Liver (tissue), 9 donors: ENCODE measurements around the gene SMC2. TPM values are rescaled to one million over a fixed set of nuclear protein-coding genes. Genes with fewer than 3 reads are reported as not detected.

ENCODE experiments used
- DNase-seq: peaks from one replicate; pipeline ENCODE4 v3.0.0-alpha.2; 2017; ENCODE audit warnings: low spot score
- H3K27ac ChIP-seq, 2 donors: one replicate each; pipeline ENCODE4 v1.7.0; 2013; ENCODE audit warnings: inconsistent platforms in 2 of 2, low read length in 2 of 2, control low read depth in 1 of 2, low read depth in 1 of 2, mild to moderate bottlenecking in 1 of 2
- H3K27me3 ChIP-seq, 4 donors: one replicate each; pipeline versions ENCODE4 v1.6.1 to v1.7.0; 2013; ENCODE audit warnings: low read length in 3 of 4, inconsistent platforms in 1 of 4, mild to moderate bottlenecking in 1 of 4, moderate library complexity in 1 of 4; ENCODE audit not compliant: control insufficient read depth in 4 of 4, insufficient read depth in 4 of 4
- H3K36me3 ChIP-seq, 4 donors: one replicate each; pipeline versions ENCODE4 v1.6.1 to v1.7.0; 2013; ENCODE audit warnings: low read length in 3 of 4, mild to moderate bottlenecking in 3 of 4, low read depth in 1 of 4, moderate library complexity in 1 of 4; ENCODE audit not compliant: control insufficient read depth in 4 of 4, insufficient read depth in 3 of 4
- H3K4me1 ChIP-seq, 4 donors: one replicate each; pipeline versions ENCODE4 v1.6.1 to v1.7.0; 2013; ENCODE audit warnings: low read length in 3 of 4, mild to moderate bottlenecking in 3 of 4, moderate library complexity in 1 of 4; ENCODE audit not compliant: control insufficient read depth in 4 of 4, insufficient read depth in 4 of 4
- H3K4me3 ChIP-seq, 3 donors: one replicate each; pipeline versions ENCODE4 v1.6.1 to v1.7.0; 2013; ENCODE audit warnings: low read length in 3 of 3, control low read depth in 1 of 3, low read depth in 1 of 3, mild to moderate bottlenecking in 1 of 3
- H3K9ac ChIP-seq, 2 donors: one replicate each; pipeline ENCODE4 v1.7.0; 2013; ENCODE audit warnings: low read length in 2 of 2, mild to moderate bottlenecking in 2 of 2, moderate library complexity in 2 of 2, control low read depth in 1 of 2, low read depth in 1 of 2
- H3K9me3 ChIP-seq, 4 donors: one replicate each; pipeline versions ENCODE4 v1.6.1 to v1.7.0; 2013; ENCODE audit warnings: low read length in 3 of 4; ENCODE audit not compliant: control insufficient read depth in 4 of 4
- ATF3 ChIP-seq: IDR thresholded peaks from 2 replicates; pipeline ENCODE4 v1.6.1; 2016; ENCODE audit warnings: antibody characterized with exemption
- CTCF ChIP-seq: fragments of 150-350 bp; IDR thresholded peaks from 2 replicates; pipeline ENCODE4 v1.5.1; 2017; ENCODE audit warnings: improper control_type of control experiment, low read depth, low read length; ENCODE audit not compliant: missing input control
- EGR1 ChIP-seq, 2 donors: IDR thresholded peaks; 2 replicates each; pipeline ENCODE4 v1.6.1; 2016 to 2018; ENCODE audit warnings: antibody characterized with exemption in 2 of 2, low read depth in 2 of 2
- FOXA1 ChIP-seq: IDR thresholded peaks from 2 replicates; pipeline ENCODE4 v1.6.1; 2016; ENCODE audit warnings: antibody characterized with exemption
- FOXA2 ChIP-seq: IDR thresholded peaks from 2 replicates; pipeline ENCODE4 v1.6.1; 2016; ENCODE audit warnings: antibody characterized with exemption
- GABPA ChIP-seq, 2 donors: IDR thresholded peaks in 1 of 2; conservative IDR thresholded peaks in 1 of 2; 2 replicates each; pipeline ENCODE4 v1.6.1; 2016; ENCODE audit warnings: antibody characterized with exemption in 2 of 2, mild to moderate bottlenecking in 1 of 2, moderate library complexity in 1 of 2
- HNF4A ChIP-seq, 2 donors: conservative IDR thresholded peaks; 2 replicates each; pipeline ENCODE4 v1.6.1; 2016; ENCODE audit warnings: antibody characterized with exemption in 2 of 2, mild to moderate bottlenecking in 2 of 2
- HNF4G ChIP-seq: IDR thresholded peaks from 2 replicates; pipeline ENCODE4 v1.6.1; 2016; ENCODE audit warnings: antibody characterized with exemption
- JUND ChIP-seq, 2 donors: IDR thresholded peaks; 2 replicates each; pipeline ENCODE4 v1.6.1; 2016; ENCODE audit warnings: antibody characterized with exemption in 2 of 2
- MAX ChIP-seq: IDR thresholded peaks from 2 replicates; pipeline ENCODE4 v1.6.1; 2016; ENCODE audit warnings: antibody characterized with exemption
- NR2F2 ChIP-seq: IDR thresholded peaks from 2 replicates; pipeline ENCODE4 v1.6.1; 2016; ENCODE audit warnings: antibody characterized with exemption
- RAD21 ChIP-seq, 2 donors: IDR thresholded peaks; 2 replicates each; pipeline ENCODE4 v1.6.1; 2016; ENCODE audit warnings: antibody characterized with exemption in 2 of 2, mild to moderate bottlenecking in 2 of 2
- REST ChIP-seq: IDR thresholded peaks from 2 replicates; pipeline ENCODE4 v1.6.1; 2016; ENCODE audit warnings: antibody characterized with exemption, mild to moderate bottlenecking
- RXRA ChIP-seq, 2 donors: IDR thresholded peaks; 2 replicates each; pipeline ENCODE4 v1.6.1; 2017 to 2018; ENCODE audit warnings: antibody characterized with exemption in 2 of 2, mild to moderate bottlenecking in 1 of 2
- SP1 ChIP-seq: IDR thresholded peaks from 2 replicates; pipeline ENCODE4 v1.6.1; 2018; ENCODE audit warnings: antibody characterized with exemption, mild to moderate bottlenecking
- TAF1 ChIP-seq: conservative IDR thresholded peaks from 2 replicates; pipeline ENCODE4 v1.6.1; 2016; ENCODE audit warnings: antibody characterized with exemption, mild to moderate bottlenecking
- YY1 ChIP-seq: IDR thresholded peaks from 2 replicates; pipeline ENCODE4 v1.6.1; 2016; ENCODE audit warnings: antibody characterized with exemption, mild to moderate bottlenecking
- ZBTB33 ChIP-seq: IDR thresholded peaks from 2 replicates; pipeline ENCODE4 v1.6.1; 2016; ENCODE audit warnings: antibody characterized with exemption
- WGBS: extraction: QIAGEN DNeasy Blood & Tissue Kit; methylation state at CpG from one replicate; pipeline ENCODE4 v1.1.7; 2013; 5-methylcytosine and 5-hydroxymethylcytosine counted together
- polyA plus RNA-seq, 2 donors: library from polyadenylated mRNA; stranded (reverse) in 1 of 2; unstranded in 1 of 2; fragments of 200-250 nt in 1 of 2; fragments of >200 nt in 1 of 2; fragmentation: Nextera tagmentation in 1 of 2; extraction: Ambion mirVana in 1 of 2; gene quantifications; one replicate each; pipeline versions ENCODE4 v1.2.1 to v1.2.3, GENCODE V29; 2013 to 2015
- total RNA-seq, 2 donors: library from RNA; depleted of rRNA; stranded (reverse); fragments of >200 nt; gene quantifications; one replicate each; pipeline ENCODE4 v1.2.3, GENCODE V29; 2014
- donor health status: healthy.
- donor health status: healthy.
- donor health status: healthy.
- donor health status: healthy.
- donor health status: healthy.

Gene SMC2
- total and polyA plus RNA-seq, 4 donors: 2.1 to 26.3 (median 4.3) TPM

- no peak overlapping the region for H3K9ac ChIP-seq
- 96% methylated on average over 1 of the region's 1 CpG for WGBS
- TF ChIP-seq JUND (IDR thresholded peaks at IDR 0.05): no peak
- TF ChIP-seq MAX: no peak
- TF ChIP-seq EGR1 (IDR thresholded peaks at IDR 0.05; ENCODE audit: low read depth in 2 of 2): no peak
- TF ChIP-seq RAD21 (IDR thresholded peaks at IDR 0.05): no peak
- TF ChIP-seq YY1: no peak
- no peak for TF ChIP-seq NR2F2
- TF ChIP-seq FOXA1: no peak
- no peak for TF ChIP-seq REST
- TF ChIP-seq HNF4A (conservative IDR thresholded peaks at IDR 0.05): no peak
- no peak for TF ChIP-seq ZBTB33
- no peaks in the 10 kb centered on the region for H3K4me1 ChIP-seq
- H3K27me3 ChIP-seq: no peaks in the 10 kb centered on the region
- no peak for DNase-seq
- H3K4me3 ChIP-seq: no peak overlapping the region
- no peak overlapping the region for H3K27ac ChIP-seq
- peaks cover 0 to 3% (median 0%) of the 10 kb centered on the region in 4 donors for H3K36me3 ChIP-seq
- no peaks in the 10 kb centered on the region for H3K9me3 ChIP-seq
Observed at GRCh38 chr9:104144336-104144735, 50.2 kb downstream of the SMC2 start.

- Histone ChIP-seq H3K9me3 (no peaks in the 10 kb centered on the region), H3K36me3 (no peaks in the 10 kb centered on the region), H3K4me1 (no peaks in the 10 kb centered on the region), H3K27ac (no peak overlapping the region), H3K9ac (no peak overlapping the region), H3K27me3 (no peaks in the 10 kb centered on the region), H3K4me3 (no peak overlapping the region)
- WGBS: 81% methylated on average over 1 of the region's 1 CpG
- no peak for DNase-seq
- TF ChIP-seq HNF4A (conservative IDR thresholded peaks at IDR 0.05) (no peak), JUND (IDR thresholded peaks at IDR 0.05) (no peak), RAD21 (IDR thresholded peaks at IDR 0.05) (no peak), CTCF (no peak), SP1 (no peak), ATF3 (no peak), FOXA1 (no peak), EGR1 (IDR thresholded peaks at IDR 0.05; ENCODE audit: low read depth in 2 of 2) (no peak), GABPA (IDR thresholded peaks at IDR 0.05 in 1 of 2, conservative IDR thresholded peaks at IDR 0.05 in 1 of 2) (no peak), RXRA (IDR thresholded peaks at IDR 0.05) (no peak), TAF1 (no peak), NR2F2 (no peak), HNF4G (no peak), ZBTB33 (no peak), REST (no peak), FOXA2 (no peak)
Observed at GRCh38 chr9:104173067-104173466, 79.0 kb downstream of the SMC2 start.
